Activated CD8-positive, alpha-beta memory T cell treated with anti-CD3 and anti-CD28 coated beads, Interleukin-2, amount 50 U/mL, for 48 hours (primary cell): ENCODE measurements around the gene TDRD9.

Experiments
- DNase-seq: peaks from one replicate; pipeline ENCODE4 v3.0.0-alpha.2; 2020

TDRD9 gene

DNA sequence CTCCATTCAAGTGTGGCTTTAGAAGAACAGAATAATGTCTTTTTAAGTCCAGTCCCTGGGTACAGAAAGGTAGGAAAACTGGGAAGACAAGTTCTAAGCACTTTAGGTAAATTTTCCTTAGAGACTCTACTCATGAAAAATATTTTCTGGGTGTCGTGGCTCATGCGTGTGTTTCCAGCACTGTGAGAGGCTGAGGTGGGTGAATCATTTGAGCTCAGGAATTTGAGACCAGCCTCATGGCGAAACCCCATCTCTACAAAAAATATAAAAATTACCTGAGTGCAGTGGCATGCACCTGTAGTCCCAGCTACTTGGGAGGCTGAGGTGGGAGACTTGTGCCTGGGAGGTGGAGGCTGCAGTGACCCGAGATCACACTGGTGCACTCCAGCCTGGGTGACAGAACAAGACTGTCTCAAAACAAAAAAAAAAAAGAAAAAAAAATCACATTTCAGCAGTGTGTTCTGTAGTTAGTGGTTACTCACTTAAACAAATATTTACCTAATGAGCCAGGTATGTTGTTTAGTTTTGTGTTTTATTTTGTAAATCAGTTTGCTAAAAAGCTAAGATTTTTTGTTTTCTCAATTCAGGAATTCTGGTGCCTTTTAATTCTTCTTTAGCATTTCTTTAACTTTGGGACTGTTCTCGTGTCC is 66.4 kb downstream of the TDRD9 start:
- no peak for DNase-seq

DNA sequence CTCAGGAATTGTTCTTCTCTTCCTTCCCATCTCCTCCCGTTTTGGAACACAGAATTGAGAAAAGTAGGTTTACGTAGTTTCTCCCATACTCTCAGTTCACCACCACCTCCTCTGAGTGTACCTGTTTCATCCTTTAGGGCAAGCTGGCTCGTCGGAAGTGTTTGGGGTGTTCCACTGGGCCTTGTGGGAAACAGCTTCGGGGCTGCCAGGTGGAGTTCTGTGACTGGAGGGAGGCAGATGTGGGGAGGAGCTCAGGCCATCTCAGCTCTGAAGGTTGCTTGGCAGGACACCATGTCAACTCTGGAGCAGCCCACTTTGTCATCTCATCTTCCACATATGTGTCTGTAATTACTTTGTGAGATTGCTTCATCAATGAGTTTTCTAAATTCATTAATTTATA is 67.6 kb downstream of the TDRD9 start:
- DNase-seq = no peak

DNA sequence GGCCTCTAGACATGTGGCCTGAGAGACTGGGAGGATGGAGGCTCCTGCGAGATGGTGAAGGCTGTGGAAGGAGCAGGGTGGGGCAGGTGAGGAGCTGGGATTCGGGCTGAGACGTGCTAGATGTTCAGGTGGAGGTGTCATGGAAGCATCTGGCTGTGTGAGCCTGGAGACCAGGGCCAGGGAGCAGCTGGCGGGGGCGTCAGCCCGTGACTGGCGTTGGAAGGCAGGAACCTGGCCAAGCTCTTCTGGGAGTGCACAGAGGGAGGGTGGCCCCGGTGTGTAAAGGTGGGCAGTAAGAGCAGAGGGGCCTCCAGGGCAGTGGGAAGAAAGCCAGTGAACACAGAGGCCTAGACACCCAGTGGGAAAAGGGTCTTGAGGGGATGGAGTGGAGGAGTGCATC is 69.1 kb downstream of the TDRD9 start:
- no peak for DNase-seq

DNA sequence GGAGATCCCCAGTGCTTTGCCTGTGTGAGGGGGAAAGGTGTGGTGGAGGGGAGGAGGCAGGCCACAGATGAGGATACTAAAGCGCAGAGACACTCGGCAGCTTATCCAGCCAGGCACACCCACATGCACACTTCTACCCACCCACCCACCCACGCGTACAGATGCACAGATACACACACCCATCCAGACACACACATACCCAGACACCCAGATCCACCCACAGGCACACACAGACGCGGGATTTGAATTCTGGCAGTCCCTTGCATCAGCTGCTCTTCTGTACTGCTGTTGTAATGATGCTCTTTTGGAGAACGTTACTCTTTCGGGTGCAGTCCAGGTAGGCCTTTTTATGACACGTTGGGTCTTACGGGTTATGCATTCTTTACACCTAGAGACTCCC is 69.8 kb downstream of the TDRD9 start:
- DNase-seq = no peak

DNA sequence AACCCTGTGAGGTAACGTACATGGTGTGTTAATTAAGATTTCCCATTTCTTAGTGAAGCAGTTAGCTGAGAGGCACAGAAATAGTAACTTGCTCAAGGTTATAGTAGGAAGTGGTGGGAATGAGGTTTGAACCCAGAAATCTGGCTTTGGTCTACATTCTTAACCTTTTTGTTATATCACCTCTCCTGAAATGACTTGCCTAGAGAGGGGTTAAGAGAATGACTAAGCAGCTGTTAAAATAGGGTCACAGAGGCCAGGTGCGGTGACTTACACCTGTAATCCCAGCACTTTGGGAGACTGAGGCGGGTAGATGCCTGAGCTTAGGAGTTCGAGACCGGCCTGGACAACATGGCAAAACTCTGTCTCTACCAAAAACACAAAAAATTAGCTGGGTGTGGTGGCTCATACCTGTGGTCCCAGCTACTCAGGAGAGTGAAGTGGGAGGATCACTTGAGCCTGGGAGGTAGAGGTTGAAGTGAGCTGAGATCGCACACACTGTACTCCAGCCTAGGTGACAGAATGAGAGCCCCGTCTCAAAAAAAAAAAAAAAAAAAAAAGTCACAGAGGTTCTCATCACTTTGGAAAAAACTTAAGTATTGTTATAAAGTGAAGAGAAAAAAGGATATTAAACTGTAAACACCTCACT is 71.7 kb downstream of the TDRD9 start:
- DNase-seq = no peak

DNA sequence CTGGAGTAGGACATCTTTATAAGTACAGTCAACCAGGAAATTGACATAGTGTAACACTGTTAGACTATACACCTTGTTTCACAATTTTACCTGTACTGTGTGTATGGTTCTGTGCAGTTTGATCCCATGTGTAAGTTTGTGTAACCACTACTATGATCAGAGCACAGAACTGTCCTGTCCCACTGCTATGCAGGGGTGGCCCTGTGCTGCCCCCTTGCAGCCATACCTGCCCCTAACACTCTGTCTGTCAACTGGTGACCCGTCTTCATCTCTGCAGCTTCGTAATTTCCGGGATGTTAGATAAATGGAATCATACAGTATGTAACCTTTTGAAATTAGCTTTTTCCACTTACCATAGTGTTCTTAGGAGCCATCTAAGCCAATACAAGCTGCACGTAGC is 72.7 kb downstream of the TDRD9 start:
- no peak for DNase-seq

DNA sequence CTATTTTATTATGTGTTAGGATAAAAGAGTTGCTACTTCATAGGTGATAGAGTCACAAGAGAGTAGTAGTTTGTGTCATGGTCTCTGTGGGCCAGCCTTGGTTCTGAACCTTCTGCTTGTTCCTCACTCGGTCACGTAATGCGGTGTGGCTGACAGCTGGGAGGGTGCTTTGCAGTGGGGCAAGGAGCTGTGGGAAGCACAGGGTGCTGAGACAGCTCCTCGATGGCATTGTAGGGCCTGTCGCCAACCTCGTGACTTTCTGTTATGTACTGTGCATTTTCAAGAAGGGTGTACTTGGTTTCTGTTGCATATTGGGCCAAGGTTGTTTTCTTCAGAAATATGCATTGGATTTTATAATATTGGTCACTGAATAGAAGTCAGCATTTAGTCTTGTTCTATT is 75.4 kb downstream of the TDRD9 start:
- no peak for DNase-seq

DNA sequence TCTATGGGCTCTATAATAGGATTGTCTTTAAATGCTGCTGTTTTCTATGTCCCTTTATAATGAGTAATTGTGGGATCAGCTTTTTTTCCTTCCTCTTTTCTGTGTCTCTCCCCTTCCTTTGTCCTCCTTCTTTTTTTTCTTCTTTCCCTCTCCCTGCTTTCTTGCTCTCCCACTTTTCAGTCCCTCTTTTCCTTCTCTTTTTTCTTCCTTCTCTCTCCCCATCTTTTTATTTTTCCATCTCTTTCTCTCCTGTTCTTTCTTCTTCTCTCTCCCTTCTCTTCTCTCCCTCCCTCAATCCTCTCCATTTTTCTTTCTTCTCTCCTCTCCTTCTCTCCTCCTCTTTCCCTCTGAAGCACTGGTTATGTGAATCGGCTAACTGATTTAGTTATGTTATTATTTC is 76.6 kb downstream of the TDRD9 start:
- DNase-seq = no peak

DNA sequence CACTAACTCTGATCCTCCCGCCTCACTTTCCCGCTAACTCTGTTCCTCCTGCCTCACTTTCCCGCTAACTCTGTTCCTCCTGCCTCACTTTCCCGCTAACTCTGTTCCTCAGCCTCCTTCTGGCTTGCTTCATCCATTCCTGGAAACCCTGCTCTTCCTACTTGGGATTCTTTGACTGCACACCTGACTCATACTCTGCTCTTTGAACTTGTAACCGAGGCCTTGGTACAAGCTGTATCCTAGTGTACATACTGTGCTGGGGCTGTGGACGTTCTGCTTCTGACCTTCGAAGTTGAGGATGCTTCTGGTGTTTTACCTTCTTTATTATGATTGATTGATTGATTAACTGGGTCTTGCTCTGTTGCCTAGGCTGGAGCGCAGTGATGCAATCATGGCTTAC is 77.2 kb downstream of the TDRD9 start:
- no peak for DNase-seq

DNA sequence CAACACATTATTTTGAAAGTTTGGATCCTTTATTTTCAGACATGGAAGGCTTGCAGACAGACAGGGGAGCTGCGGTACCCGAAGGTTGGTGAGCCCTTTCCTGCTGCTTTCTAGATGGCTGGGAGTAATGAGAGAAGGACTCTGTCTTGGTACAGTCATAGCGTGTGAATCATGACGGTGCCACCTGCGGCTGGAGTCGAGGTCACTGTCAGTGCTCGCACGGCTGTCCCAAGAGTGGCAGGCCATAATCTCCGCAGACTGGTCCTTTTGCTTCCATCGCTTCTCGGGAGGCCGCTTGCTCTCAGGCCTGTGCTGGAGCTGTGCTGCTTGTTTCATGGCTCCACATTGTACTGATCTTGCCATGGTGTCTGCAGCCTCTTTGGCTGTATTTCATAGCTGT is 78.9 kb downstream of the TDRD9 start:
- DNase-seq = no peak

DNA sequence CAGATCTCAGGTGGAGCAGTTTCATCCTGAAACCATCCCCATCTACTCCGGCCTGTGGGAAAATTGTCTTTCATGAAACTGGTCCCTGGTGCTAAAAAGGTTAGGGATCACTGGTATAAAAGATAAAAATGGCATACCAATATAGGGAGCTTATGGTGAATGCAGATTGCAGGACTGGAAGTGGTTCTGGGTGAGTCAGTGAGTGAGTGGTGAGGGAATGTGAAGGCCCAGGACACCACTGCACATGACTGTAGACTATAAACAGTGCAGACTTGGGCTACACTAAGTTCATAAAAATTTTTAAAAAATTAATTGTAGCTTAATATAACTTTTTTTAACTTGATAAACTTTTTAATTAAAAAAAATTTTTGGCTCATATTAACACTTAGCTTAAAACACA is 81.0 kb downstream of the TDRD9 start:
- DNase-seq = no peak

DNA sequence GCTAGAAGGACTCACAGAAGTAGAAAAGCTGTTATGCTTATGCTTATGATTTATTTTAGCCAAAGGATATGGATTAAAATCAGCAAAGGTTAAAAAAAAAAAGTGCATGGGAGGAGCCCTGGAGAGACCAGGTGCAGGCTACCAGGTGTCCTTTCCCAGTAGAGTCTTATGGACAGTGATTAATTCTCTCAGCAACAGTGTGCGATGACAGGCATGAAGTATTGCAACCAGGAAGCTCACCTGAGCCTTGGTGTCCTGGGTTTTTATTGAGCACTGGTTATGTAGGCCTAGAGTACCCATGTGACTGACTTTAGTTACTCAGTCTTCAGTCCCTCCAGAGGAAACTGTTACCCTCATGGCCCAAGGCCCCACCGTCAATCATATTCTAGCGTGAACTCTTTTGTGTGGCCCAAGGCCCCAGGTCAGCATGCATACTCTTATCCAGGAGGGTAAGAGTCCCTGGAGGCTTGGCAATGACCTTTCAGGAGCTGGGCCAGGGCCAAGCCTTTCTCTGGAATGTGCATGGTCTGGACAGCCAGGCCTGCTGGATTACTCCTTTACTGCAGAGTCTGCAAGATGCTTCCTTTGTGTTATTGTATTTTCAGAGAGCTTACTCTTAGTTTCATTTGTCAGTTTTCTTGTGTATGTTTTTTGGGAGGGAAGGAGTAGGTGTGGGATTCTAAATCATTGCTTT is 83.7 kb downstream of the TDRD9 start:
- DNase-seq = no peak

DNA sequence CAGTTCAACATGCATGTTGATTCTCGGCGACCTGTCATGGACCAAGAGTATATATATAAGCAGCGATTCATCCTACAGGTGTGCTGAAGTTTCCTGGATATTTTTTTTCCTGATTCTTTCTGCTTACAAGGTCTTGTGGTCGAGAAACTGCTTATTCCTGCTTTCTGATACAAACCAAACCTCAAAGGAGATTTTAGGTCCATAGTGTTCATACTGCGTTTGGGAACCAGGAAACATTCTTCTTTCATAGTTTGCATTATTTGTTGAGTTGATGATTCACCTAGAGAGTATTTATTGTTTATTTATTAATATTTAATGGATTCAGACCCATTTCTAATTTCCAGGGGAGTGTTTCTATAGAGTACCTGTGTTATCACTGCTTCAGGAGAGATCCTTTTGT is 86.5 kb downstream of the TDRD9 start:
- no peak for DNase-seq

DNA sequence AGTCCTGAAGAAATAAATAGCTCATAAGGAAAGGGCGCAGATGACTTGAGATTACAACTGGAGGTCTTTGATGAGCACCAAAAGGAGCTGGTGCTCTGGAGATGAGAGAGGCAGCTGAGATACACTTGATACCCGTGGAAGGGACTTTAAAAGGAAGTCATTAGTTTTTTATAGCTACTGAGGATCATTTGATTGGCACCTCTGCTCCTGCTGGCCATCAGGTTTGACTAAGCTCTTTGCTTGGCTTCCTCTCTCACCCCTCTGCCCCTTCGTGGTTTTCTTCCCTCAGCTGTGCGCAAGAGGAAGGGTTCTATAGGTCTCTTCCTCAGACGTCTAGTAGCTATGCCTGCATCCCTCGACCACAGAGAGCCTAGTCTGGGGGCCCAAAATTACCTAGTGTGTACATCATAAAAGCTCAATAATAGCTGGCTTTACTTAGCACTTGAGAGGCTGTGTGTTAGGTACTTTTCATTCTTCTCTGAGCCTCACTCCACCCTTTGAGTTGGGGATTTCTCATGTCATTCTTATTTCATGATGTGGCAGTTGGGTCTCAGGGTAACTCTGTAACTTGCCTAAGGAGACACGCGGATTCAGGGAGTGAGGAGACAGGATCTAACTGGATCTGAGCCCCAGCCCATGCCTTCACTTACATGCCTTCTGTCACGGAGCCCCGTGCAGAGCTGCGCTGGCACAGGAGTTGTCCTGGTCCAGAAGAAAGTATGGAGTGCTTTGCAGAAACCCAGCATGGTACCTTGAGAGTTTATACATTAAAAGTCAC is 88.8 kb downstream of the TDRD9 start:
- no peak for DNase-seq

DNA sequence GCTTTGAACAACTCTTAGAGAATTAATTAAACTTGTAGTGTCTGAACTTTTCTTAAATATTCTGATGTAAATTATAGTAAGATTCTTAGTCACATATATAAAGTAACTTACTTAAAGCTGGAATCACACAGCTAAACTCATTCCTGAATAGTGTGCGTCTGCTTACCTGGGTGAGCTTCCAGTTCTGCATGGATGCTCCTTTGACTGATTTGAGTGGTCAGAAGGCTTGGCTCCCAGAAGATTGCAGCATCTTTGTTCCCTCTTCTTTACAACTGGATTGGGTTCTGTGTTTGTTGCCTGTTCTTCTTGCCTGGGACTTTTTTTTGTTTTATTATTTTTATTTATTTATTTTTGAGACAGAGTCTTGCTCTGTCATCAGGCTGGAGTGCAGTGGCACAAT is 90.8 kb downstream of the TDRD9 start:
- DNase-seq = no peak

DNA sequence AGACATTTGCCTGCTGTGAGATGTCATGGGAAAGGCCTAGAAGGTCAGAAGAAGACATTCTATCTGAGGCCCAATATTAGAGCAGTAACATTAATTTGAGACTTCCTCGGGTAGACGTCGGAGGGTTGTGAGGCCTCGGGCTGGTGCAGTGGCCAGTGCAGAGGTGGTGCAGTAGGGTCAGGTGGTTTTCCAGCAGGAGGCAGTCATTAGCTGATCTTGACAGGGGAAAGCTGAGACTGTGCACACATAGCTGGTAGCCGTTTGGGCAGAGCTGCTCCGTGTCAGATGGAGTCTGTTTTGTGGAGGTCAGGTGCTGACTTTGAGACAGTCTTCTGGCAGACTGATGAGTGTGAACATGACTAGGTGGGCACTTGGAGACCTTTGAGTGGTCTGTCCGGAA is 91.5 kb downstream of the TDRD9 start:
- DNase-seq = no peak

DNA sequence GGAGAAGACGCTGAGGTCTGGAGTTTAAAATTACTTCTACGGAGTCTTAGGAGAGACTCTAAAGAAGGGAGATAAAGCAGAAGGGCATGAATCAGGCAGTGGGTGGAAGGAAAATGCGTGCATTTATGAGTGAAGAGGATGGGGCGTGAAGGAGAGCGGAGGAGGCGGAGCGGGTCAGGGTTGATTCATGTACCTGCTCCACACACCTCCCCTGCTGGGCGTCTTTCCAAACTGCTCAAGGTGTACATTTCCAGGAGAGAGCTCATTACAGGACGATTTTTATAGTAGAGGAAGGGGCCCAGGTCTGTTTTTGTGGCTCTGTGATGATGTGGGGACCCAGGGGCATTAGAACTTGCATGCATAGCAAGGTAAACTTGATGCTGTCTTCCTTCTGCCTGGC is 92.2 kb downstream of the TDRD9 start:
- no peak for DNase-seq

DNA sequence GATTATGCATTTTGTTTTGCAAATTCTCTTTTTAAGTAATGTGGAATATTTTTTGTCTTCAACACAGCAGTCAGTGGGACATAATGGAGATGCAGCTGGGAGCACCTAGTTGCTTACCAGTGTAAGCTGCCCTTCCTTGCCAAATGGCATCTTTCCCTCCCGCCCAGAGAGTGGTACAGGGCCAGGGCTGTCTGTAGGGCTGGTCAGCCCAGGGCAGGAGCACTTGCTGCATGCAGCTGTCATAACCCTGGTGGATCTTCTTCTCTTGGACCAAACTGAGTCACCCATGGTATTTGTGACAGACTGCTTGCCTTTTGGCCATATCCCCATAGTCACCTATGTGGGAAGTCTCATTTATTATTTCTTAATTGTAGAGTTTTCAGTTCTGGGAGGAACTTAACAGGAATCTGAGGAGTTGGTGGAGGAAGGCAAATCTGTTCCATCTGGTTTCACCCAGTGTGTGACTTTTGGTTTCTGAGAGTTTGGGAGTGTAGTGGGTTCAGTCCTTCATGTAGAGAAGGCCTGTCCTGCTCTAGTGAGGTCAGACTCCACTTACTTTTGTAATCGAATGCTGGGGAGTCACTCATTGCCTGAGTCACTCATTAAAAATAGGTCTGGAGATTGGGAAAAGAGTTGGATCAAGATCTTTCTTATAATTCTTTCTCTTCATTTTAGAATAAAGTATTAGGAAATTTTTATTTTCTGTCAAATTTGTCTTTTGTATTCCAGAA is 95.2 kb downstream of the TDRD9 start:
- no peak for DNase-seq

DNA sequence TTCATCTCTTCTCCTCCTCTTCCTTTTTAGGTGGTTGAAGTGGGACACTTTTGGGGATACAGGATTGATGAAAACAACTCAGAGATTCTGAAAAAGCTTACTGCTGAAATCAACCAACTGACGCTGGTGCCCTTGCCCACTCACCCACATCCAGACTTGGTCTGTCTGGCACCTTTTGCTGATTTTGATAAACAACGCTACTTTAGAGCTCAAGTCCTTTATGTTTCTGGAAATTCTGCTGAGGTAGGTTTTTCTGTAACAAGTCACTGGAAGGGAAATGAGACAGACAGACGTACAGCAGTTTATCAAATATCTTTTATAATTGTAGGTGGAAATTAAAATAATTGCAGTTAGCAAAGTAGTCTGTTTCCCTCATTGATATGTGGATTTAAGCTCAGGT is 97.3 kb downstream of the TDRD9 start:
- DNase-seq = no peak

DNA sequence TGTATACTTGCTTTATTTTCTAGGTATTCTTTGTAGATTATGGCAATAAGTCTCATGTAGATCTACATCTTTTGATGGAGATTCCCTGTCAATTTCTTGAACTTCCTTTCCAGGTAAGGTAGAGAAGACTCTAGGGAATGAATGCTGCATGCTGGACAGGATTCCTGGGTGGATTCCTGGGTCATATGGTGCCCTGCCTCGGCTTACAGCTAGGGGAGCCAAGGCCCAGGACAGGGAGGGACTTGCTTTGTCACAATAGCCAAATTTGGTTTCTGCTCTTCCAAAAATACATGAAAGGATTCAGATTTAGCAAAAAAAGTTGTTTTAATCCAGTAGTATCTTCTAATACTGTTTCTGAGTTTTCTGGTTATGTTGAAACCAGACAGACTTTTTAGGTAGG is 97.8 kb downstream of the TDRD9 start:
- no peak for DNase-seq

DNA sequence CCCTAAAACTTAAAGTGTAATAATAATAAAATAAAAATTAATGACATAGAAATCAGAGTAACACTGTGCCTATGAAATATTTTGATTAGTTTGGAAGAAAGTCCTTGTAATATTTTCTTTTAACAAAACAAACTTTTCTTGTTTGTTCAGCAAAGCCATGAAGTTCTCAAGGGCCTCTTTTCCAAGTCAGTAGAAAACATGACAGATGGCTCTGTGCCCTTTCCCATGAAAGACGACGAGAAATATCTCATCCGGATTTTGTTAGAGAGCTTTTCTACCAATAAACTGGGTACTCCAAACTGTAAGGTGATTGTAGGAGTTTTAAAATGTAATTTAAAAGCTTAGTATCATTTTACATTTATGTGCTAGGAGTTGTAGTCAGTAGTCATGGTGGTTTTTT is 102.7 kb downstream of the TDRD9 start:
- no peak for DNase-seq

DNA sequence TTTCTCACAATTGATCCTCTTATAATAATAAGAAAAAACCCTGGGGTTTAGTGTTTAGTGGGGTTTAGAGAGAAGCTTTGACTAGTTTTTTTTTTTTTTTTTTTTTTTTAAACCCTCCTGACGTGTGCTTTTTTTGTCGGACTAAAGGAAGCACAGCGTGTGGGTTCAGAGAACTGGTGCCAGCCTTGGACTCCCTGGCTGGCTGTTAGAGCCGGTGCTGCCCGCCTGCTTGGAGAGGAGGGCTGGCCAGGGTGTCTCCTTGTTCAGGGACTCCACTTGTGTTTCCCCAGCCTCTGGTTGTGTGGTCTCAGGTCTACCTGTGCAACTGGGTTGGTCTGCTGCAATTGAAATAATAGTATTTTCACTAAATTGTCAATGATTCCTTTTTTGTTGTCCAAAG is 103.1 kb downstream of the TDRD9 start:
- DNase-seq = no peak
